M059J (cell line): ENCODE measurements around the gene CEP72. TPM values are rescaled to one million over a fixed set of nuclear protein-coding genes. Genes with fewer than 3 reads are reported as not detected.
"Not testable (repeated sequence)": the region's sequence is repeated elsewhere in the genome, so short reads cannot be mapped to it uniquely, and the experiment has no call there.

Experiments
- DNase-seq: peaks from one replicate; pipeline ENCODE4 v3.0.0-alpha.2; 2012; ENCODE audit warnings: low read depth
- total RNA-seq: library from RNA; depleted of rRNA; stranded (reverse); fragments of >200 nt; shearing (Covaris generic); gene quantifications from 2 replicates; pipeline ENCODE4 v1.2.3, GENCODE V29; 2014

CEP72 gene
- total RNA-seq, 1 experiment from 2014 or later: 6.1 TPM

DNA sequence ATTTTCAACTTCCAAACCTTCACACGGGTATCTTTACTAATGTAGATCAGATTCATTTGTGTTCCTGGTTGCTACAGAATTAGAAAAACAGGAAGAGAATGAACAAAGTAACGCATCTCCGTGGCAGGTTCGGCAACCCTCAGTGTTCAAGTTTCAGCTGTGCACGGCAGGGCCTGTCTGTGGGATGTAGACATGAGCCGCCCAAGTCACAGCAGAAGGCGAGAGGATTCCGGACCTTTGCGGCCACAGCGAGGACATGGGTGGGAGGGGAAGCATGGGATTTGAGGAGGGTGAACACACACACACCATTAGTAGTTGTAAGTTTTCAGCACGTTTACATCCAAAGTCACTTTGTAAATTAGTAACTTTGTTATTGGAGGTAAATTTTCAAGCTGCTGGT is 31.7 kb upstream of the CEP72 start:
- no peak for DNase-seq

DNA sequence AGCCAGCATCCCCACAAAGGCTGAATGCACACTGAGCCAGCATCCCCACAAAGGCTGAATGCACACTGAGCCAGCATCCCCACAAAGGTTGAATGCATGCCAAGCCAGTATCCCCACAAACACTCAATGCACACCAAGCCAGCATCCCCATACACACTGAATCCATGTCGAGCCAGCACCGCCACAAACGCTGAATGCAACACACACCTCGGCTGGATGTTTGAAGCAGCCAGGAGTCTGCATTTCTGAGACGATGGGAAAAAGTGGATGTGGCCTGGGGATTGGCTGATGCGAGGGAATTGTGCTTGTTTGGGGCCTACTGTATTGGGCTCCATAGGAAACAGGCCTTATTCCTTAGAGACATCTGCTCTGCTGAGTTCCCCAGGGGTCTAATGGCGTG is 30.9 kb upstream of the CEP72 start:
- DNase-seq: no peak

DNA sequence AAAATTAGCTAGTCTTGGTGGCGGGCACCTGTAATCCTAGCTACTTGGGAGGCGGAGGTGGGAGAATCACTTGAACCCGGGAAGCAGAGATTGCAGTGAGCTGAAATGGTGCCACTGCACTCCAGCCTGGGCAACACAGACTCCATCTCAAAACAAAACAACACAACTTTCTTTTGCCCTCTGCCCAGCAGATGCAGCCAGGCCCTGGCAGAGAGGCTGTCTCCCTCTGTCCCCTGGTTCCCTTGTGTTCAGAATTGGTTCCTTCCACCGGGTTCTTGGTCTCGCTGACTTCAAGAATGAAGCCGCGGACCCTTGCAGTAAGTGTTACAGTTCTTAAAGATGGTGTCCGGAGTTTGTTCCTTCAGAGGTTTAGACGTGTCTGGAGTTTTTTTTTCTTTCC is 30.2 kb upstream of the CEP72 start:
- no peak for DNase-seq

DNA sequence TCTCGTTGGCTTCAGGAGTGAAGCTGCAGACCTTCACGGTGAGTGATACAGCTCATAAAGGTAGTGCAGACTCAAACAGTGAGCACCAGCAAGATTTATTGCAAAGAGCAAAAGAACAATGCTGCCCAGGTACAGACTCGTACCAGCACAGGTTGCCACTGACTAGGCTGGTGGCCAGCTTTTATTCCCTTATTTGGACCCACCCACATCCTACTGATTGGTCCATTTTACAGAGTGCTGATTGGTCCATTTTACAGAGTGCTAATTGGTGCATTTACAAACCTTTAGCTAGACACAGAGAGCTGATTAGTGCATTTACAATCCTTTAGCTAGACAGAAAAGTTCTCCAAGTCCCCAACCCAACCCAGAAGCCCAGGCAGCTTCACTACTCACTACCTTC is 29.7 kb upstream of the CEP72 start:
- DNase-seq: not testable (repeated sequence)

DNA sequence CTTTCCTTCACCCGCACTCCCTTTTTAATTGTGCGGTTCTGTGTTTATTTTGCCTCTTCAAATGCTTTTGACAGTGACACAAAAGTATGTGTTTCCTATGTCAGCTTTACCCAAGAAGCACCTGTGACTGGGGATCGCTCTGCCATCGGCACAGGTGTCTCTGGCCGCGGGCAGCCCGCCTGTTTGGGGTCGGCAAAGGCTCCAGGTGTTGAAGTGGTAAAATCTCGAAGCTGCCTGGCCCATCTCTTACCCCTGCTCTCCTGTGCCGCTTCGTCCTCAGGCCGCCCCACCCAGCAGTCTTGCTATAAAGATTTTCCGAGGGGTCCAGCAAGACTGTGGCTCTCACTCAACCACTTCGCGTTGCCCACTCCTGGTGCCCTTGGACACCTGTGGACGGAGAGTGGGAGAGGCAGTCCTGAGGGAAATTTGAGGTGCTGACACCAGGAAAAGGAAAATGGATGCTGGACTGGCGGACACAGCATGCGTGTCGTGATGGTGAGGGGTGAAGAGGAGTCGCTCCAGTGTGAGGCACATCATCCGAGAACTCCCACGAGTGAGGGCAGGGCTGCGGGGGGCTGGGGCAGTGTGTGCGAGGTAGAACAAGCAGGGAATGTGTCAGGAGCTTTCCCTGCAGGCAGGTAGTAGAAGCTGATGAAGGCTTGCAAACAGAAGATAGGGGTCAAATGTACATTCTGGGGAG is 29.1 kb upstream of the CEP72 start:
- no peak for DNase-seq

DNA sequence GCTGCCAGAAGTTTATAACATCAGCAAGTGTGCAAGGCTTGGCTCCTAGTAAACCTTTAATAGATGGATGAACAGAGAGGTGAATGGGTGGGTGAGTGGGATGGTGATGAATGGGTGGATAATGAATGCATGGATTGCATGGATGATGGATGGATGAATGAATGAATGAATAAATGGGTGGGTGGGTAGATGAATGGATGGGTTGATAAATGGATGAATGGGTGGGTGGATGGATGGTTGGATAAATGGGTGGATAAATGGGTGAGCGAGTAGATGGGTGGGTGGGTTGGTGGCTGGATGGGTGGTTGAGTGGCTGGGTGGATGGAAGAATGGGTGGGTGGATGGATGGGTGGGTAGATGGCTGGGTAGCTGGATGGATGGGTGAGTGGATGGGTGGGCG is 28.5 kb upstream of the CEP72 start:
- DNase-seq: no peak

DNA sequence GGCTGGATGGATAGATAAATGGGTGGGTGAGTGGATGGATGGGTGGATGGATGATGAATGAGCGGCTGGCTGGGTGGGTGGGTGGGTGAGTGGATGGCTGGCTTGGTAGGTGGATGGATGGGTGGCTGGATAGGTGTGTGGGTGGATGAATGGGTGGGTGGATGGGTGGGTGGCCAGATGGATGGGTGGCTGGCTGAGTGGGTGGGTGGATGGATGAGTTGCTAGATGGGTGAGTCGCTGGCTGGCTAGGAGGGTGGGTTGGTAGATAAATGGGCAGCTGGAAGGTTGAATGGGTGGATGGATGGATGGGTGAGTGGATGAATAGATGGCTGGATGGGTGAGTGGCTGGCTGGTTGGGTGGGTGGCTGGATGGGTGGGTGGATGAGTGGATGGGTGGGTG is 27.9 kb upstream of the CEP72 start:
- DNase-seq: no peak

DNA sequence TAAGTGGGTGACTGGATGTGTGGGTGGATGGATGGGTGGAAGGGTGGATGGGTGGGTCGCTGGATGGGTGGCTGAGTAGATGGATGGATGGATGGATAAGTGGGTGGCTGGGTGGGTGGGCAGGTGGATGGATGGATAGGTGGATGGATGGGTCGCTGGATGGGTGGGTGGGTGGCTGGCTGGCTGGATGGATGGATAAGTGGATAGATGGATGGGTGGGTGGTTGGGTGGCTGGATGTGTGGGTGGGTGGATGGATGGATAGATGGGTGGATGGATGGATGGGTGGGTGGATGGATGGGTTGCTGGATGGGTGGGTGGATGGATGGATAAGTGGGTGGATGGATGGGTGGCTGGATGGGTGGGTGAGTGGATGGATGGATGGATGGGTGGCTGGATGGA is 27.3 kb upstream of the CEP72 start:
- no peak for DNase-seq

DNA sequence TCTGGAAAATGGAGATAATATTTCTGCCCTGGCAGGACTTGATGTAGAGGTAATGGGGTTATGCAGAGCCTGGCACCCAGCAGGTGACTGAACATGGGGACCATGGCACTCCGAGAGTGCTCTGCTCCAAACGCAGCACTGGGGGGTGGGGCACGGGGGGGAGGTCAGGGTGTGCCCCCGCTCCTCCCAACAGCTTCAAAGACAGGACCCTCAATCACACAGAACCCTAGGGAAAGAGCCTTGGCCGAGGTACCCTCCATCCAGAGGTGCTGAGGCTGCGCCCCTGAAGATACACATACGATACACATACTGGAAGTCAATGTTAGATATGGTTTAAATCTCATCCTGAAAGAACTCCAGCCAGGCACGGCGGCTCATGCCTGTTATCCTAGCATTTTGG is 26.6 kb upstream of the CEP72 start:
- DNase-seq: no peak

DNA sequence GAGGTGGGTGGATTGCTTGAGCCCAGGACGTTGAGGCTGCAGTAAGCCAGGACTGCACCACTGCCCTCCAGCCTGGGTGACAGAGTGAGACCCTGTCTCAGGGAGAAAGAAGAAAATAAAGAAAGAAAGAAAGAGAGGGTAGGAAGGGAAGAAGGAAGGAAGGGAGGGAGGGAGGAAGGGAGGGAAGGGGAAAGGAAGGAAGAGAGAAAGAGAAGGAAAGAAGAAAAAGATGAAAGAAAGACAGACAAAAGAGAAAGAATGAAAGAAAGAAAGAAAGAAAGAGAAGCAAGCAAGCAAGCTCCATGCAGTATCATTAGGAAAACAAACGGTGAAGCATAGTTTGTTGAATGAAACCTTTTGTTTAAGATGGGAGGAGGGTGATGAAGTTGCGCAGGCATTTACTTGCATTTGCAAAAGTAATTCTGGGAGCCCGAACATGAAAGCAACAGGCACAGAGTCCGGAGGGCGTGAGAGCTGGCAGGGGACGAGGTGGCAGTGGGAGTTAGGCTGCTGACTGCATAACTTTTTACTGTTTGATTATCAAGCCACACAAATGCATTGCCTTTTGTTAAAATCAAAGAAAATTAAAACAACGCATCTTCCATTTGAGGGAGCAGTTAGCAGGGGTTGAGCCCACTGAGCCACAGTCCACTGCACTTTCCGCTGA is 26.0 kb upstream of the CEP72 start:
- no peak for DNase-seq

DNA sequence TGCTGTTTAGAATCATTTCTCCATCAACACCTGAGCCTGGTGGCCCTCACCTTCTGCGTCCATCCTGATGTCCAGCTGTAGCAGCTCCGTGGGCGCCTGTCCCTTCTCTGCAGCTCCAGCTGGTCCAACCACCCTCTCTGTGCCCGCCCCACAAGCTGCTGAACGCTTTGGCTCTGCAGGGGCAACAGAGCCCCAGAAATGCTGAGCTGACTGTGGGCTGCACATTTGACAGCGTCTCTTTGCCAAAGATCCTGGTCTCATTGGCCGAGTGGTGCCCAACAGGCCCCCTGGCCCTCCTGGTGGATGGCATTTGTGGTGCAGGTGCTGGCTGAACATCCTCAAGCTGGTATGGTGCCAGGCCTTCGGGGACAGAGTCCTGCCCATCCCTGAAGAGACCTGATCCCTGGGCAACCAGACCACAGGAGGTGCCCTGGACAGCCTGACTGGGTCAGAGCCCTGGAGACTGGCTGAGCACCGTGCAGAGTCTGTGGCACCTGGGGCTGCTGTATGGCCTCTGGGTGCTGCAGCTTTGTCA is 25.3 kb upstream of the CEP72 start:
- no peak for DNase-seq

DNA sequence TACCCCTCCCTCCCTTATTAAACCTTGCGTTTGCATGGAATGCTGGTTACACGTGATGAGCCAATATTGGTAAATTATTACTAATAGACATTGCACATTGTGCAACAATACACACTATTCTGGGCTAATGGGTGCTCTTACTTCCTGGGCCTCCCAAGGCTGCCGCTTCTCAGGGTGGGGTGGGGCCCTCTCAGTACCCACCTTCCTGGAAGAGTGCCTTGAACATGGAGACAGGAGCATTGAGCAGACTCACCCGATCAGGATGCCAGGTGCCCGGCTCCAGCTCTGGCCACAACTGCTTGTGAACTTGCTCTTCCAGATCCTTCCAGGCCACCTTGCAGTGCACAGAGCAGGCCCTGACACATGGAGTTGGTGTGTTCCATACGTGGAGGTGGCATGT is 24.7 kb upstream of the CEP72 start:
- DNase-seq: no peak

DNA sequence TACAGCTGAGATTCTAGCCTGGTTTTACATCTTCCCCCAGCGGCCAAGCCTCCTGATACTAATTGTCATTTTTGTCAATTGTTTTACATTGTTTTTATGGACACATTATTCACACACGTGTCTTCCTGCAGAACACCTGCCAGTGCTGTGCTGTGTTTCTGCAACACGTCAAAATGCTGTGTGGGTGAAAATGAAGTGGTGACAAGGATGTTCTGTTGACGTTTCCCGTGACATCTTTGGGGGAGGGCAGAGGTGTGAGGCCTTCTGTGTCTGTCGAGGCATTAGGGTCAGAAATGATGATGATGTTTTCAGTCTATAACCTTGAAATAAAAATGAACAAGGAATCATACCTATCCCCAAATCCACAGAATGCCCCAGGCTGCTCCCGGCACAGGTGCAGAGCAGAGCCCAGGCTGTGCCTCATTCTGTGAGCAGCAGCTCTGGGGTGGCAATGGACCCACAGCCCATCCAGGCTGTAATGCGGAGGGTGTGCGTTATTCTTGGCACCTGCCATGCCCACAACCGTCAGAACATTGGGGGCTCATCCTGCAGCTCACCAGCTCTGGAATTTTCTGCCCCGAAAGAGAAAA is 23.6 kb upstream of the CEP72 start:
- DNase-seq: no peak

DNA sequence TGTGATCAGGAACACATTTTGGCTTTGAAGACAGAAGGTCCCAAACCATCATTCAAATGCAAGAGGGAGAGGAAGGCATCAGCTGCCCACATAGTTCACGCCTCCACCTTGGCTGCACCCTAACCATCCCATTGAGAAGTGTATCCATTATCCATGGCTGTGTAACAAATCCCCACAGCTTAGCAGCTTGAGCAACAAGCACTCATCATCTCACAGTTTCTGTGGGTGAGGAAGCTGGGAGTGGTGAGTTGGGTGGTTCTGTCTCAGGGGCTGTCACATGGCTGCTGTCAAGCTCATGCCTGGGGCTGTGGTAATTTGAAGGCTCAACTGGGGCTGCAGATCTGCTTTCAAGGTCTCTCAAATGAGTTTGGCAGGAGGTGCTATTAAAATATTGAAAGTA is 23.0 kb upstream of the CEP72 start:
- DNase-seq: no peak

DNA sequence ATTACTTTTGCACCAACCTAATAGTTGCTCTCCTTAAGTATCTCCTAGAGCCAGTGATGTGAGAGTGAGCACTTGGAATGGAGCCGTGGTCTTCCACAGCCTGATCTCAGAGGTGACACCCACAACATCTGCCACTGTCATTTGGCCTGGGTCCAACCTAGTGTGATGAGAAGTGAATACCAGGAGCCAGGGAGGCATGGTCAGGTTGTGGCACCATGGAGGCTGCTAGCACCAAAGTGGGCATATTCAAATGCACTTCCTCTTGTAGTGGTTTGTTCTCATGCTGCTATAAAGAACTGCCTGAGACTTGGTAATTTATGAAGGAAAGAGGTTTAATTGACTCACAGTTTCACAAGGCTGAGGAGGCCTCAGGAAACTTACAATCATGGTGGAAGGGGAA is 22.6 kb upstream of the CEP72 start:
- no peak for DNase-seq

DNA sequence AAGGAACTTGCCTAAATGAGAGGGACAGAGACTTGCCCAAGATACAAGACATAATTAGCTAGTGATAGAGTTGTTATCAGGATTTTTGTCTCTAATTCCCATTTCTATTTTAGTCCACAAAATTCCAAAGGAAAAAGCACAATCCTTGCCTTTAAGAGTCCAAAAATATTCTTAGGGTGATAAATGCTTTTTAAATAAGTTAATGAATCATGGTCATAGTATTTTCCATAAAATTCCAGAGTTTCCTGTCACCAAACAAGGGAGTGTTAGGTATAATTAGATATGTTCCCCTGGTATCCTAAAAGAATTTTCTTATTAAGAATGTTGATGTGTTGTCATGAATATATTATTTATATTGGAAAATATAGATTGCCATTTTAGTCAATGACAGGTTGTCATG is 21.8 kb upstream of the CEP72 start:
- DNase-seq: no peak

DNA sequence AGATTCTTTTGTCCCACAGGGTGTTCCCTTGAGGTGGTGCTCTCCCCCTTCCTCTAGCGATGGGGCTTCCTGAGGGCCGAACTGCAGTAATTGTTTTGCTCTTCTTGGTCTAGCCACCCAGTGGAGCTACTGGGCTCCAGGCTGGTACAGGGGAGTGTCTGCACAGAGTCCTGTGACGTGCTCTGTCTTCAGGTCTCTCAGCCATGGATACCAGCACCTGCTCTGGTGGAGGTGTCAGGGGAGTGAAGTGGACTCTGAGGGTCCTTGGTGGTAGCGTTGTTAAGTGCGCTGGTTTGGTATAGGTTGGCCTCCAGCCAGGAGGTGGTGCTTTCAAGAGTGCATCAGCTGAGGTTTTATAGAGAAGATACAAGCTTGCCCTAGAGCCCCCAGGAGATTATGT is 20.4 kb upstream of the CEP72 start:
- DNase-seq: no peak

DNA sequence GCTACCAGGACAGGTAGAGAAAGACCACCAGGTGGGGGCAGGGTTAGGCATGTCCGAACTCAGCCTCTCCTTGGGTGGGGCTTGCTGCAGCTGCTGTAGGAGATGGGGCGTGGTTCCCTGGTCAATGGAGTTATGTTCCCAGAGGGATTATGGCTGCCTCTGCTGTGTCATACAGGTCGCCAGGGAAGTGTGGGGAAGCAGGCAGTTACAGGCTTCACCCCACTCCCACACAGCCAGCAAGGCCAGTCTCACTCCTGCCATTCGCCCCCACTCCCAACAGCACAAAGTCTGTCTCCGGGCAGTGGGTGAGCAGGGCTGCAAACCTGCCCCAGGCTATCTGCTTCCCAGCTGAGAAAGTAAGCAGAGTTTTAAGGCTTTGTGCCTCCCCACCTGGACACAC is 20.0 kb upstream of the CEP72 start:
- DNase-seq: no peak

DNA sequence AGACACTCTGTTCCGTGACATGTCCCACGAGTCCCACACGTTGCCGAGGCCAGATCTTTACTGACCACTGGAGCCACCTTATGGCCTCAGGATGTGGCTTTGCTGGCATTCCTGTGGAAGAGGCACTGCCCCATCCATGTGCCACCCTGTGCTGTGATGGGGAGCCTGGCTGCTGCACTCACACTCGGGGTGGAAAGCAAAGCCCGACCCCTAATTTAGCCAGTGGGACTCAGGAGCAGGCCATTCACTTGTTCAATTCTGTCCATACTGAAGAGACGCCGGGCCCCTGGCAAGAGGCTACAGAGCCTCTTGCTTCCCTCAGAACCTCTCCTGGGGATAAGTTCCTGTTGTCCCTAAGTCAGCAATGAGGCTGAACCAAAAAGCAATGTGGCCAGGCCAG is 18.6 kb upstream of the CEP72 start:
- no peak for DNase-seq

DNA sequence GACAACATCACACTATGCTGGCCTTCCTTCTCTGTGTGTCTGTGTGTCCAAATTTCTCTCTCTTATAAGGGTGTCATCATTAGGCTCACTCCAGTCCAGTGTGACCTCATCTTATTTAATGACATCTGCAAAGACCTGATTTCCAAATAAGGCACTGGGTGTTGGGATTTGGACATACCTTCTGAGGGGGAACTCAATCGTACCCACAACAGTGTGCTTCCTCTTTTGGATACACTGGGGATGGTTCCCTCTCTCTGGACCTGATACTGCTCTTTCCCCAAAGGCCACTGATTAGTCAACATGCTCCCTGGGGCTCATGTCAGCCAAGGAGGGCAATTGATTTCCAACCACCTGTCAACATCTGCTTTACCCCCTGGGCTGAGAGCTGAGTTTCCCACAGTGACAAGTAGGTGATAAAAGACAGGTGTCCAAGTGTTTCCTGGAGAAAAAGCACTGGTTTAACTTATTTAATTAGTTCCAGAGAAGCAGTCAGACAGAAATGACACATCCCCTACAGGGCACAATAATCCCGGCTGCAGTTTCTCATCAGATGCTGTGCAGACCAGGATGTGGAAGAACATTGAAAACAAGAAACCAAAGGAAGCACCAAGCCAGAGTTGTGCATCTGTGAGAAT is 17.8 kb upstream of the CEP72 start:
- no peak for DNase-seq

DNA sequence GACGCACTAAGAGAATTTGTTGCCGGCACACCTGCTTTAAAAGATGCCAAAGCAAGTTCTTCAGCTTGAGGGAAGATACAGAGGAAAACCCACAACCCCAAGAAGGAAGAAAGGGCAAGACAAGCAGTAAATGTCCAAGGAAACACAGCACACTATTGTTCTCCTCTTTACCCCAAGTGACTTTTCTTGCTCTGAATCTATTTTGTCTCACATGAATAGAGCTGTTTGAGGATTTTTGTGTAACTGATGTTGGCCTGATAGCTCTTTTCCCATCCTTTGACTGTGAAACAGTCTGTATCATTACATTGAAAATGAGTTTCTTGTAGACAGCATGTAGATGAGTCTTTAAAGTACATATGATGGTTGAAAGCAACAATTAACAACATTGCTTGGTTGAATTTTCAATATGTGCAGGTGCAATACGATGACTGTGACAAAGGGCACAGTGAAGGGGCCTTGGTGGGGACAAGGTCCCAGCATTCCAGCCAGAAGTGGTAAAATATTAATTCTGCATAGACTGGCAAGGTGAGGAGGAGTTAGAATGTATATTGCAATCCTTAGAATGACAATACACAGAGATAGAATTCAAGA is 16.8 kb upstream of the CEP72 start:
- no peak for DNase-seq

DNA sequence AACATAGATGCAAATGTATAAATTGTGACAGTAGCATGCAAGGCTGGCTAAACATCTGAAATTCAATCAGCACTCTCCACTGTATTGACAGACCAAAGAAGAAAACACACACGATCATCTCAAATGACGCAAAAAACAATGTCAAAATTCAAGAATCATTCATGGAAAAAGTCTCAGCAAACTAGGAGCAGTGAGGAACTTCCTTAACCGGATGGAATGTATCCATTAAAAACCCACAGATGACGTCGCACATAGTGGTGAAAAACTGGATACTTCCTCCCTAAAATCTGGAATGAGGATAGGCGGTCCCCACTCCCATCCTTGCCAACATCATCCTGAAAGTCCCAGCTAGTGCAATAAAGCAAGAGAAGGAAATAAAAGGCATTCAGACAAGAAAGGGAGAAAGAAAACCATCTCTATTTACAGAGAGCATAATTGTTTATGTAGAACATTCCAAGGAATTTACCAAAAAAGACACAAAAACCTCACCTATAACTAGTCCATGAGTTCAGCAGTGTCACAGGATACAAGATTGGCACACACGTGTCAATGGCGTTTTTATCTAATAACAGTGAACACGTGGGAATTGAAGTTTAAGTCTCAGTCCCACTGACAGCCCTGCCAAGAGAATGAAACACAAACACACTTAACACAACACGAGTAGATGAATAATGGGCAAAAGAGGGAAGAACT is 14.1 kb upstream of the CEP72 start:
- DNase-seq: no peak
